Hepatocyte (in vitro differentiated cells): ENCODE data around the gene ANO2. TPM values are rescaled to one million over a fixed set of nuclear protein-coding genes. Genes with fewer than 3 reads are reported as not detected.

Experiments used
- DNase-seq: peaks from one replicate; pipeline ENCODE4 v3.0.0-alpha.2; 2016; ENCODE audit warnings: low spot score
- H2AFZ ChIP-seq: fragments of 200-600 bp; sonication (generic); 2 replicates; pipeline ENCODE4 v1.6.0; 2016; ENCODE audit warnings: antibody characterized with exemption, mild to moderate bottlenecking
- H3K27ac ChIP-seq: fragments of 200-600 bp; sonication (generic); 2 replicates; pipeline ENCODE4 v1.5.1; 2016; ENCODE audit warnings: mild to moderate bottlenecking
- H3K27me3 ChIP-seq: fragments of 200-600 bp; sonication (generic); 2 replicates; pipeline ENCODE4 v1.6.1; 2016
- H3K36me3 ChIP-seq: fragments of 200-600 bp; sonication (generic); replicated peaks from 2 replicates; pipeline ENCODE4 v1.5.1; 2016; ENCODE audit warnings: low read depth; ENCODE audit not compliant: insufficient read depth
- H3K4me1 ChIP-seq: fragments of 200-600 bp; sonication (generic); 2 replicates; pipeline ENCODE4 v1.5.1; 2016; ENCODE audit warnings: mild to moderate bottlenecking, moderate library complexity; ENCODE audit not compliant: insufficient read depth
- H3K4me2 ChIP-seq: fragments of 200-600 bp; sonication (generic); 2 replicates; pipeline ENCODE4 v1.6.0; 2016
- H3K4me3 ChIP-seq: fragments of 200-600 bp; sonication (generic); 2 replicates; pipeline ENCODE4 v1.5.1; 2016; ENCODE audit warnings: mild to moderate bottlenecking
- H3K79me2 ChIP-seq: fragments of 200-600 bp; sonication (generic); 2 replicates; pipeline ENCODE4 v1.6.0; 2017; ENCODE audit warnings: mild to moderate bottlenecking
- H3K9me2 ChIP-seq: fragments of 200-600 bp; sonication (generic); replicated peaks from 2 replicates; pipeline ENCODE4 v1.6.0; 2017; ENCODE audit warnings: mild to moderate bottlenecking; ENCODE audit not compliant: insufficient read depth
- H3K9me3 ChIP-seq: fragments of 200-600 bp; sonication (generic); 2 replicates; pipeline ENCODE4 v1.5.1; 2016; ENCODE audit warnings: low read depth, mild to moderate bottlenecking
- H4K20me1 ChIP-seq: fragments of 200-600 bp; sonication (generic); 2 replicates; pipeline ENCODE4 v1.6.0; 2016; ENCODE audit warnings: mild to moderate bottlenecking; ENCODE audit not compliant: insufficient read depth, poor library complexity, severe bottlenecking
- CTCF ChIP-seq: fragments of 200-600 bp; sonication (generic); IDR thresholded peaks from 2 replicates; pipeline ENCODE4 v1.5.1; 2016; ENCODE audit warnings: antibody characterized with exemption, mild to moderate bottlenecking; ENCODE audit not compliant: poor library complexity
- EZH2 ChIP-seq: fragments of 200-600 bp; sonication (generic); IDR thresholded peaks from 2 replicates; pipeline ENCODE4 v1.6.1; 2016; ENCODE audit warnings: antibody characterized with exemption, mild to moderate bottlenecking, borderline replicate concordance
- EZH2phosphoT487 ChIP-seq: fragments of 200-600 bp; sonication (generic); IDR thresholded peaks from one replicate; pipeline ENCODE4 v1.6.1; 2018; ENCODE audit warnings: antibody characterized with exemption, mild to moderate bottlenecking, low read depth, moderate library complexity; ENCODE audit not compliant: unreplicated experiment, severe bottlenecking
- WGBS: methylation state at CpG from one replicate; pipeline ENCODE4 v1.1.6; 2016; ENCODE audit warnings: low lambda C conversion rate; ENCODE audit errors: missing lambda C conversion rate; 5-methylcytosine and 5-hydroxymethylcytosine counted together
- polyA plus RNA-seq: library from polyadenylated mRNA; unstranded; fragments of >200 nt; fragmentation: Nextera tagmentation; extraction: Ambion mirVana; gene quantifications from 2 replicates; pipeline ENCODE4 v1.2.1, GENCODE V29; 2016
- total RNA-seq: library from RNA; depleted of rRNA; stranded (reverse); fragments of >200 nt; gene quantifications from 2 replicates; pipeline ENCODE4 v1.2.3, GENCODE V29; 2014

Gene ANO2
- total and polyA plus RNA-seq, 2 experiments from 2014 or later = 1.0 to 1.9 TPM

DNA sequence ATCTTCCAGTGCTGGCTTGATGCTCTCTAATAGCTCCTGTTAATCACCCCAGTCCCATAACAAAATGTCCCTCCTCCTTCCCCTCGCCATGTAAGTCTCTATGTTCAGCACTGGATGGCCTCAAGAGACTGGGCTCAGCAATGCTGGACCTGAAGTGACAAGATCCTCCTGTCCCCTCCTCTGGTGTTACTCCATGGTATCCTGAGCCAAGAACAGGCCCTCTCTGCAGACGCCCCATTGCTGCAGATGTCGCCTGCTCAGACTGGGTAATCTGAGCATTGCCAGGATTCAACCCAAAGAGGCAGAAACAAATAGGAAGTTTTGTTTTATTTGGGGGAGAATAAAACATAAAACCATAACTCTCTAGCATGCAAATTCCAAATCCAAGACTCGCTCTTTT, 363.4 kb downstream of the ANO2 start:
- Histone ChIP-seq H3K4me3 (no peak overlapping the region), H2AFZ (no peak overlapping the region), H3K79me2 (no peaks in the 10 kb centered on the region), H3K27ac (peak overlapping the region; percentile 68), H3K27me3 (no peaks in the 10 kb centered on the region), H3K9me3 (no peaks in the 10 kb centered on the region), H3K4me2 (peak overlapping the region; percentile 18), H4K20me1 (no peaks in the 10 kb centered on the region), H3K4me1 (peaks cover 35% of the 10 kb centered on the region), H3K36me3 (no peaks in the 10 kb centered on the region), H3K9me2 (no peaks in the 10 kb centered on the region)
- DNase-seq = no peak
- TF ChIP-seq CTCF (no peak), EZH2 (no peak), EZH2phosphoT487 (no peak)
- WGBS = 77% methylated on average over 4 of the region's 4 CpGs

DNA sequence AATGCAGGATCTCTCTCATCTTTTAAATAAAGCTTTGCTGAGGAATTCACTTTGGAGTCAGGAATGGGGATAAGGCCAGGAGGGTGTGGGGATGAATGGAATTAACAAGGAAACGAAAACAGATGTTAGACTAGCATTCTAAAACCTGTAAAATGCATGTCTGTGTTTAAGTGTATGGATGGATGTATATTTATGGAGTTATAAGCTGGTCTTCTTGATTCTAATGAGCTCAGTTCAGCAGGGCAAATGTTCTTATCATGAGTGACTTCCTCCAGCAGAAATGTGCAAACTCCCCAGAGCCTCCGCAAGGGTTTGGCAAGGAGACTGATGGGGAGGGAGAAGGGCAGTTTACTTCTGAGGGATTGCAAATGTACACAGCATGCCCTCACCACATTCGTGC, 364.0 kb downstream of the ANO2 start:
- no peak overlapping the region for H3K4me3 ChIP-seq
- H4K20me1 ChIP-seq = no peaks in the 10 kb centered on the region
- peak overlapping the region; percentile 68 for H3K27ac ChIP-seq
- 34% methylated on average over 3 of the region's 3 CpGs for WGBS
- no peaks in the 10 kb centered on the region for H3K79me2 ChIP-seq
- TF ChIP-seq CTCF (no peak), EZH2 (no peak), EZH2phosphoT487 (no peak)
- no peaks in the 10 kb centered on the region for H3K27me3 ChIP-seq
- no peak for DNase-seq
- H3K9me3 ChIP-seq = no peaks in the 10 kb centered on the region
- no peaks in the 10 kb centered on the region for H3K36me3 ChIP-seq
- H3K4me2 ChIP-seq = peak overlapping the region; percentile 18
- no peaks in the 10 kb centered on the region for H3K9me2 ChIP-seq
- H2AFZ ChIP-seq = no peak overlapping the region
- H3K4me1 ChIP-seq = peaks cover 37% of the 10 kb centered on the region

DNA sequence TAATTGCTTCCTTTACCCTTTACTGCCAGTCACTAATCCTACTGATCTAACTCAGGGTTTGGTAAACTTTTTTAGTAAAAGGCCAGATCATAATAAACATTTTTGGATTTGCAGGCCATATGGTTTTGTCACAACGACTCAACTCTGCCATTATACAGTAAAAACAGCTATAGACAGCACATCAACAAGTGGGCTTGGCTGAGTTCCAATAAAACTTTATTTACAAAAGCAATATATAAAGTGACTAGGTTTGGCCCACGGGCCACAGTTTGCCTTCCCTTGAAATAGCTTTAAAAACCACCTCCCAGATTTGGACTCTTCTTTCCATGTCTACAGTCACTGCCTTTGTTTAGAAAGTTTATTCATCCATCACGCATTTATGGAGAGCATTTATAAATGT, 366.3 kb downstream of the ANO2 start:
- Histone ChIP-seq H3K9me2 (no peaks in the 10 kb centered on the region), H3K36me3 (no peaks in the 10 kb centered on the region), H3K4me2 (no peak overlapping the region), H3K4me1 (peaks cover 37% of the 10 kb centered on the region), H3K27ac (no peak overlapping the region), H3K9me3 (no peaks in the 10 kb centered on the region), H2AFZ (no peak overlapping the region), H4K20me1 (no peaks in the 10 kb centered on the region), H3K4me3 (no peak overlapping the region), H3K27me3 (no peaks in the 10 kb centered on the region), H3K79me2 (no peaks in the 10 kb centered on the region)
- no peak for DNase-seq
- no peak for TF ChIP-seq EZH2
- TF ChIP-seq EZH2phosphoT487 = no peak
- TF ChIP-seq CTCF = no peak
- WGBS = 43% methylated on average over 3 of the region's 3 CpGs

GRCh38 chr12:5577741-5578140, 367.3 kb downstream of the ANO2 start:
- H3K27me3 ChIP-seq = no peaks in the 10 kb centered on the region
- 55% methylated on average over 8 of the region's 8 CpGs for WGBS
- TF ChIP-seq CTCF (no peak), EZH2phosphoT487 (no peak), EZH2 (no peak)
- H3K9me3 ChIP-seq = no peaks in the 10 kb centered on the region
- peaks cover 37% of the 10 kb centered on the region for H3K4me1 ChIP-seq
- H3K4me2 ChIP-seq = no peak overlapping the region
- no peaks in the 10 kb centered on the region for H4K20me1 ChIP-seq
- no peaks in the 10 kb centered on the region for H3K79me2 ChIP-seq
- no peaks in the 10 kb centered on the region for H3K9me2 ChIP-seq
- no peak for DNase-seq
- no peak overlapping the region for H3K4me3 ChIP-seq
- H2AFZ ChIP-seq = no peak overlapping the region
- no peaks in the 10 kb centered on the region for H3K36me3 ChIP-seq
- H3K27ac ChIP-seq = peak overlapping the region; percentile 2
